Measurements from ENCODE around the gene SCYGR6. TPM values are rescaled to one million over a fixed set of nuclear protein-coding genes. Genes with fewer than 3 reads are reported as not detected.
"Not testable (repeated sequence)": the region's sequence is repeated elsewhere in the genome, so short reads cannot be mapped to it uniquely, and the experiment has no call there.

SCYGR6 gene
- total and polyA plus RNA-seq, 4 donors = not detected

GRCh38 chr2:227745594-227745993 is 21.0 kb upstream of the SCYGR6 start, which contains the start of gene SCYGR8:
TSS of gene SCYGR8 (plus strand) at chr2:227745894. CDS start at chr2:227745894, 0 bp downstream.
- no peak for DNase-seq (ENCODE audit: low spot score)
- TF ChIP-seq GABPA (IDR thresholded peaks at IDR 0.05 in 1 of 2, conservative IDR thresholded peaks at IDR 0.05 in 1 of 2) (no peak), NR2F2 (IDR thresholded peaks at IDR 0.05) (no peak), MAX (IDR thresholded peaks at IDR 0.05) (no peak), TAF1 (conservative IDR thresholded peaks at IDR 0.05) (no peak)
- TF ChIP-seq, protein P1, sequence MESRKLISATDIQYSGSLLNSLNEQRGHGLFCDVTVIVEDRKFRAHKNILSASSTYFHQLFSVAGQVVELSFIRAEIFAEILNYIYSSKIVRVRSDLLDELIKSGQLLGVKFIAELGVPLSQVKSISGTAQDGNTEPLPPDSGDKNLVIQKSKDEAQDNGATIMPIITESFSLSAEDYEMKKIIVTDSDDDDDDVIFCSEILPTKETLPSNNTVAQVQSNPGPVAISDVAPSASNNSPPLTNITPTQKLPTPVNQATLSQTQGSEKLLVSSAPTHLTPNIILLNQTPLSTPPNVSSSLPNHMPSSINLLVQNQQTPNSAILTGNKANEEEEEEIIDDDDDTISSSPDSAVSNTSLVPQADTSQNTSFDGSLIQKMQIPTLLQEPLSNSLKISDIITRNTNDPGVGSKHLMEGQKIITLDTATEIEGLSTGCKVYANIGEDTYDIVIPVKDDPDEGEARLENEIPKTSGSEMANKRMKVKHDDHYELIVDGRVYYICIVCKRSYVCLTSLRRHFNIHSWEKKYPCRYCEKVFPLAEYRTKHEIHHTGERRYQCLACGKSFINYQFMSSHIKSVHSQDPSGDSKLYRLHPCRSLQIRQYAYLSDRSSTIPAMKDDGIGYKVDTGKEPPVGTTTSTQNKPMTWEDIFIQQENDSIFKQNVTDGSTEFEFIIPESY (IDR thresholded peaks at IDR 0.05) = no peak

GRCh38 chr2:227740705-227741104 is 16.1 kb upstream of the SCYGR6 start:
- H3K27me3 ChIP-seq (ENCODE audit: control insufficient read depth in 4 of 4, insufficient read depth in 4 of 4, low read length in 3 of 4); H3K9me3 ChIP-seq (ENCODE audit: control insufficient read depth in 4 of 4, low read length in 3 of 4); H3K27ac ChIP-seq (ENCODE audit: low read depth in 1 of 2, low read length in 2 of 2); H3K9ac ChIP-seq (ENCODE audit: low read depth in 1 of 2, low read length in 2 of 2); H3K36me3 ChIP-seq (ENCODE audit: control insufficient read depth in 4 of 4, insufficient read depth in 3 of 4, low read depth in 1 of 4, low read length in 3 of 4); DNase-seq (ENCODE audit: low spot score); H3K4me1 ChIP-seq (ENCODE audit: control insufficient read depth in 4 of 4, insufficient read depth in 4 of 4, low read length in 3 of 4); H3K4me3 ChIP-seq (ENCODE audit: low read depth in 1 of 3, low read length in 3 of 3): not testable (repeated sequence)
- 74% methylated on average over 7 of the region's 7 CpGs for WGBS

More at GRCh38 chr2:227745594-227745993, 21.0 kb upstream of the SCYGR6 start, which contains the start of gene SCYGR8:
- H3K27ac ChIP-seq (ENCODE audit: low read depth in 1 of 2, low read length in 2 of 2) = no peak within 1 kb of the TSS
- no peaks in the 10 kb centered on the region for H3K27me3 ChIP-seq (ENCODE audit: control insufficient read depth in 4 of 4, insufficient read depth in 4 of 4, low read length in 3 of 4)
- H3K9me3 ChIP-seq (ENCODE audit: control insufficient read depth in 4 of 4, low read length in 3 of 4) = no peaks in the 10 kb centered on the region
- H3K36me3 ChIP-seq (ENCODE audit: control insufficient read depth in 4 of 4, insufficient read depth in 3 of 4, low read depth in 1 of 4, low read length in 3 of 4) = no peaks in the 10 kb centered on the region
- H3K9ac ChIP-seq (ENCODE audit: low read depth in 1 of 2, low read length in 2 of 2) = no peak within 1 kb of the TSS
- H3K4me1 ChIP-seq (ENCODE audit: control insufficient read depth in 4 of 4, insufficient read depth in 4 of 4, low read length in 3 of 4) = no peaks in the 10 kb centered on the region
- 96% methylated on average over 5 of the region's 9 CpGs for WGBS
- H3K4me3 ChIP-seq (ENCODE audit: low read depth in 1 of 3, low read length in 3 of 3) = no peak within 1 kb of the TSS

- Histone ChIP-seq H3K36me3 (ENCODE audit: control insufficient read depth in 4 of 4, insufficient read depth in 3 of 4, low read depth in 1 of 4, low read length in 3 of 4) (no peaks in the 10 kb centered on the region), H3K9ac (ENCODE audit: low read depth in 1 of 2, low read length in 2 of 2) (no peak overlapping the region), H3K4me3 (ENCODE audit: low read depth in 1 of 3, low read length in 3 of 3) (no peak overlapping the region), H3K4me1 (ENCODE audit: control insufficient read depth in 4 of 4, insufficient read depth in 4 of 4, low read length in 3 of 4) (no peaks in the 10 kb centered on the region), H3K27me3 (ENCODE audit: control insufficient read depth in 4 of 4, insufficient read depth in 4 of 4, low read length in 3 of 4) (no peaks in the 10 kb centered on the region), H3K9me3 (ENCODE audit: control insufficient read depth in 4 of 4, low read length in 3 of 4) (no peaks in the 10 kb centered on the region), H3K27ac (ENCODE audit: low read depth in 1 of 2, low read length in 2 of 2) (no peak overlapping the region)
- 72% methylated on average over 14 of the region's 14 CpGs for WGBS
- TF ChIP-seq SP1 (IDR thresholded peaks at IDR 0.05) = no peak
- no peak for TF ChIP-seq HNF4G (IDR thresholded peaks at IDR 0.05)
- no peak for TF ChIP-seq FOXA1 (IDR thresholded peaks at IDR 0.05)
- no peak for TF ChIP-seq EGR1 (IDR thresholded peaks at IDR 0.05; ENCODE audit: low read depth in 2 of 2)
- no peak for TF ChIP-seq JUND (IDR thresholded peaks at IDR 0.05)
- TF ChIP-seq FOXA2 (IDR thresholded peaks at IDR 0.05) = no peak
- TF ChIP-seq, protein P2, sequence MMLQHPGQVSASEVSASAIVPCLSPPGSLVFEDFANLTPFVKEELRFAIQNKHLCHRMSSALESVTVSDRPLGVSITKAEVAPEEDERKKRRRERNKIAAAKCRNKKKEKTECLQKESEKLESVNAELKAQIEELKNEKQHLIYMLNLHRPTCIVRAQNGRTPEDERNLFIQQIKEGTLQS (IDR thresholded peaks at IDR 0.05) = no peak
- TF ChIP-seq GABPA (IDR thresholded peaks at IDR 0.05 in 1 of 2, conservative IDR thresholded peaks at IDR 0.05 in 1 of 2) = no peak
- TF ChIP-seq, protein P1 (IDR thresholded peaks at IDR 0.05) = no peak
- TF ChIP-seq RXRA (IDR thresholded peaks at IDR 0.05) = no peak
- no peak for TF ChIP-seq NR2F2 (IDR thresholded peaks at IDR 0.05)
- TF ChIP-seq, protein P3, sequence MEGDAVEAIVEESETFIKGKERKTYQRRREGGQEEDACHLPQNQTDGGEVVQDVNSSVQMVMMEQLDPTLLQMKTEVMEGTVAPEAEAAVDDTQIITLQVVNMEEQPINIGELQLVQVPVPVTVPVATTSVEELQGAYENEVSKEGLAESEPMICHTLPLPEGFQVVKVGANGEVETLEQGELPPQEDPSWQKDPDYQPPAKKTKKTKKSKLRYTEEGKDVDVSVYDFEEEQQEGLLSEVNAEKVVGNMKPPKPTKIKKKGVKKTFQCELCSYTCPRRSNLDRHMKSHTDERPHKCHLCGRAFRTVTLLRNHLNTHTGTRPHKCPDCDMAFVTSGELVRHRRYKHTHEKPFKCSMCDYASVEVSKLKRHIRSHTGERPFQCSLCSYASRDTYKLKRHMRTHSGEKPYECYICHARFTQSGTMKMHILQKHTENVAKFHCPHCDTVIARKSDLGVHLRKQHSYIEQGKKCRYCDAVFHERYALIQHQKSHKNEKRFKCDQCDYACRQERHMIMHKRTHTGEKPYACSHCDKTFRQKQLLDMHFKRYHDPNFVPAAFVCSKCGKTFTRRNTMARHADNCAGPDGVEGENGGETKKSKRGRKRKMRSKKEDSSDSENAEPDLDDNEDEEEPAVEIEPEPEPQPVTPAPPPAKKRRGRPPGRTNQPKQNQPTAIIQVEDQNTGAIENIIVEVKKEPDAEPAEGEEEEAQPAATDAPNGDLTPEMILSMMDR (IDR thresholded peaks at IDR 0.05; ENCODE audit: low read depth, low read length, missing input control) = no peak
- TF ChIP-seq YY1 (IDR thresholded peaks at IDR 0.05) = no peak
- DNase-seq (ENCODE audit: low spot score) = no peak
These were observed 14.8 kb upstream of the SCYGR6 start for GRCh38 chr2:227739351-227739750.
